HG03060 (cell line): ENCODE results near the gene KCNJ4.
"Not testable (repeated sequence)": the region's sequence is repeated elsewhere in the genome, so short reads cannot be mapped to it uniquely, and the experiment has no call there.

ENCODE experiments used
- ATAC-seq: cut with Tn5 transposase; IDR thresholded peaks from one replicate; pipeline ENCODE4 v1.9.1; 2021; ENCODE audit warnings: low read depth, moderate number of reproducible peaks; ENCODE audit not compliant: unreplicated experiment

KCNJ4 gene

DNA sequence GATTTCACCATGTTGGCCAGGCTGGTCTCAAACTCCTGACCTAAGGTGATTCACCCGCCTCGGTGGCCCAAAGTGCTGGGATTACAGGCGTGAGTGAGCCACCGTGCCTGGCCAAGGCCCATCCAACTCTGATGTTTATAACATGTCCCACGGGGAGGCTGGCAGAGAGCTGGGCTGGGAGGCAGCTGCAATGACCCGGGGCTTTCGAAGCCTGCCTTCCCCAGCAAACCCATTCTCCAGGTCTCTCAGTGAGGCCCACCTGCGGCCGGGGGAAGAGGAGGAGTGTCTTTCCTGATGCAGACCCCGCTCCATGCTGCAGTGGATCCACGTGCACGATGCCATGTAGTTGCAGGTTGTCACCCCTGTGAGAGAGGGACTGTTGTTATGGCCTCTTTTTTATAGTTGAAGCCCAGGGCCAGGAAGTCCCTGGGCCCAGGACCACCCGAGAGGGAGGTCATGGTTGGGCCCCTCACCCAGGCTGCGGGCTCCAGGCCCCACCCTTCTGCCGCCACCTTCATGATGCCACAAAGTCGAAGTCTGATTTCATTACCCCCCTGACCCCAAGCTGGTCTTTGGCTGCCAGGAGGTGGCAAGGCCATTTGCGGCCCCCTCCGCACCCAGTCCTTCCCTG is 38.3 kb downstream of the KCNJ4 start:
- no peak for ATAC-seq

DNA sequence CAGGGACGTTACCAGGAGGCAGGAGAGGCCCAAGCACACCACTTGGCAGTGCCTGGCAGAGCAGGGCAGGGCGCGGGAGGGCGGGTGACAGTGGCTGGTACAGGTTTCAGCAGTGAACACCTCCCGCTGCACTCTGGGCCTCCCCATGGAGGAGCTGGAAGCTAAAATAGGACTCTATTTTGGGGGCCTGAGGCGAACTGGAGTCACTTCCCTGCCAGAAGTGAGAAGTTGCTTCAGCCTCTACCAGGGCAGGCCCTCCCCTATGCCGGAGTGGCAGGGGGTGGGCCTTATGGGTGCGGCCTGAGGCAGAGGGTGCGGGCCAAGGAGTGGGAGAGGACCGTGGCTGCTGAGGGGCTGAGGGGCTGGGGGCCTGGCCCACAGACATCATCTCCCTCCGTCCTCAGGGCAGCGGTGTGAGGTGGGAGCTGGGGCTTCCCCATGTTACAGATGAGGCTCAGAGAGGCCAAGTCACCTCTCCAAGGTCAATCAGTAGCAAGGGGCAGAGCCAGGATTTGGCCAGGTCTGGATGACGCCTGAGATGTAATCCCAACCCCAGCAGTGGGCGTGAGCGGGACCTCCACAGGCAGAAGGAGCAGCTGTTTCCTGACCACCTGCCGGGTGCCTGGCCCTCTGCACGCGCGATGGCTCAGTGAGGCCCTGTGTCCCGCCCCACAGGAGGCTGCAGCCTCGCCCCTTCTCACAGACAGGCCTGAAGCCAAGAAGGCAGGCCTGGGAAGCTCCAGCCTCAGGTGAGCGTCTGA is 39.3 kb downstream of the KCNJ4 start:
- ATAC-seq: no peak

DNA sequence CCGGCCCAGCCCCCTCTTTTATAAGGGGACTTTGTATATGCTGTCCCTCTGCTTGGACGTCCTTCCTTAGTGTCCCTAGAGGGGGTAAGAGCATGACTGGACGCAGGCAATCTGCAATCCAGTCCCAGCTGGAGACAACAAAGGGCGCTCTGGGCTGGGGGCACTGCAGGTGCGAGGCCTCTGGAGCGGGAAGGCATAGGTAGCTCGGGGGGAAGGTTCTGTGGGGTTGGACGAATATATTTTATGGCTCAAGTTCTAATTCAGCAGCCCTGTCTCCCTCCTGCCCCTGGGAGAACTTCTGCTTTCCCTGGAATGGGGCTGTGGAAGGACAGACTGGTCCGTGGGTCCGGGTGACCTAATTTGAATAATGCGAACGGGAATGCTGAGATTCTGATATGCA is 40.0 kb downstream of the KCNJ4 start:
- no peak for ATAC-seq

DNA sequence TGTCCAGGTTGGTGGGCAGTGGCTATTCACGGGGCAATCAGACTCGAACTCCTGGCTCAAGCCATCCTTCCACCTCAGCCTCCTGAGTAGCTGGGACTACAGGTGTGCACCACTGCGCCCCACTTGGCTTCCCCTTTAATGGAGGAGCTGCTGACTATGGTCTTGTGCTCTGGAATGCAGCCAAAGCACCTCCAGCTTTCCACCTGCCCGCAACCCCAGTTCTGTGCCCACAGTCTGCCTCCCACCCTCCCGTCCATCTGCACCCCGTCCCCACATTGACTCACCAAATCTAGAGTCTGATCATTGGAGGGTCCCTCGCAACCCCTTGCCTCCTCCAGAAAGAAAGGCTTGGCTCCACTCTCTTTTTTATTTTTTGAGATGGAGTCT is 41.0 kb downstream of the KCNJ4 start:
- ATAC-seq: no peak

- no peak for ATAC-seq
Measured at GRCh38 chr22:38413085-38414008, 41.7 kb downstream of the KCNJ4 start.

DNA sequence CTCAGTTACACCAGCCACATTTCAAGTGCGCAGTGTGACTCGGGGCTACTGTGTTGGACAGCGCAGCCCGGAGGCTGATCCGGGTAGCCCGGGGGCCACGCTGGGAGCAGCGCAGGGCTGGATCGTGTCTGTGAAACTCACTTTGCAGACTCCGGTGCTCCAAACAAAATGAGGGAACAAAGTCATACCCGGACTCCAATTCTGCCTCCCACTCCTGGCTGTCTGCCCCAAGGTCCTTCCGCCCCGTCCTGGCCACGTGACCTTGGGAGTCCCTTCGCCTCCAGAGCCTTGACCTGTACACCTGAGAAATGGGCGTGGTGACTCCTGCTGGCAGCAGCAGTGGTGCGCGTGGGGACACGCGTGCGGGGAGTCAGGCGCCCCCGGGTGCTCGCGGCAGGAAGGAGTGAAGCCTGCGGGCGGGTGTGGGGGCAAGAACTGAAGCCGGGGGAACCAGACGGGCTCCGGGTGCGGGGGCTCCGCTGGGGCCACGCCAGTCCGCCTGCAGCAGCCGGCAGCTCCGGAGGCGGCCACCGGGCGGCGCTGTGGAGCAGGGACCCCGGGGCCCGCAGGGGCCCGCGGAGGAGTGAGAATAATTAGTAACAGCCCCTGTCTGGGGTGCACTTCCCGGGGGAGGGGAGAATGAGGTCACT is 42.4 kb downstream of the KCNJ4 start:
- ATAC-seq: no peak

DNA sequence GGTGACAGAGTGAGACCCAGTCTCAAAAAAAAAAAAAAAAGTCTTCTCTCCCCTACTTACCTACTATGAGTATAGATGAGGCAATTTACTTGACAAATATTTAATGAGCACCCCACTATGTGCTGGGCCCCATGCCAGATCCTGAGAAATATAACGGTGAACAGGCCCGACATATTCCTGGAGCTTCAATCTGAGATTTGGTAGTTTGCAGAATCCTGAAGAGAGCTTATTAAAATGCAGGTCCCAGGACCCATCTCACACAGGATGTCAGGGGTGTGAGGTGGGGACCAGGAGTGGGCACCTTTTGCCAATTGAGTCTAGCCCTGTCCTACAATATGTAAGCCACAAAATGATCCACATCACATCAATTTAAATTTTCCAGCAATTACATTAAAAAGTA is 44.0 kb downstream of the KCNJ4 start:
- ATAC-seq: no peak

DNA sequence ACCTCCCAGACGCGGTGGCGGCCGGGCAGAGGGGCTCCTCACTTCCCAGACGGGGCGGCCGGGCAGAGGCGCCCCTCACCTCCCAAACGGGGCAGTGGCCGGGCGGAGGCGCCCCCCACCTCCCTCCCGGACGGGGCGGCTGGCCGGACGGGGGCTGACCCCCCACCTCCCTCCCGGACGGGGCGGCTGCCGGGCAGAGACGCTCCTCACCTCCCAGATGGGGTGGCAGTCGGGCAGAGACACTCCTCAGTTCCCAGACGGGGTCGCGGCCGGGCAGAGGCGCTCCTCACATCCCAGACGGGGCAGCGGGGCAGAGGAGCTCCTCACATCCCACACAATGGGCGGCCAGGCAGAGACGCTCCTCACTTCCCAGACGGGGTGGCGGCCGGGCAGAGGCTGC is 45.1 kb downstream of the KCNJ4 start:
- ATAC-seq: not testable (repeated sequence)

- no peak for ATAC-seq
Measured at GRCh38 chr22:38406617-38407016, 48.4 kb downstream of the KCNJ4 start.

GRCh38 chr22:38404419-38404818 is 50.6 kb downstream of the KCNJ4 start:
- ATAC-seq: no peak

- no peak for ATAC-seq
Measured at GRCh38 chr22:38403812-38404211, 51.2 kb downstream of the KCNJ4 start.

- no peak for ATAC-seq
Measured at GRCh38 chr22:38402204-38402603, 52.8 kb downstream of the KCNJ4 start.

DNA sequence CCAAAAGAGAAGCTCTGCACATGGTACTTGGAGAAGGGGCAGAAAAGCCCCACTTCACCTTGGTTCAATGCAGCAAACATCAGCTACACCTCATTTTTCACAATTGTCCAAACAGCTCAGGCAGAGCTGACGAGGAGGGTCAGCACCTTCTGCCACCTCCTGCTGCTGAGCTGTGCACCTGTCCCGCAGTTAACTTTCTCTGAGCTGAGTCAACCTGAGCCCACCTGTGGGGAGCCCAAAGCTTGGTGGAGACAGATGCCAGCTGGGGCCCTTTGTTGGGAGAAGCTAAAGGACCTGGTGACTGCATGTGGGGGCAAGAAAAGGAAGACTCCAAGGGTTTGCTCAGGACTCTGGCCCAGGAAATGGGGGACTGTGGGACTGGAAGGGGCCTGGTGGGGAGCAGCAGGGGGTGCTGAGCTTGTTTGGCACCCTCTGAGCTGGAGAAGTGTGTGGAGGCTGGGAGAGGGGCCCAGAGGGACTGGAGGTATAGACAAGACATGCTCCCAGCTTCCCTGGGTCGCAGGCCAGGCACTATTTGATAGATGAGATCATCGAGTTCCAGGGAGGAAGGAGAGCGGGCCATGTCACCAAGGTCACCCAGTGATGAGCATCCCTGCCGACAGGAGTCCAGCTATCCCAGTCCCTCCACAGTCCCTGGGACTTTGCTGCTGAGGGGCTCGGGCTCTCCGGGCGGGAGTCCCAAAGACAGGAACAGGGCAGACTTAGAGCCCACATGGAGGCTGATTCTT is 53.5 kb downstream of the KCNJ4 start:
- no peak for ATAC-seq

- ATAC-seq: not testable (repeated sequence)
Measured at GRCh38 chr22:38400256-38400655, 54.7 kb downstream of the KCNJ4 start.

DNA sequence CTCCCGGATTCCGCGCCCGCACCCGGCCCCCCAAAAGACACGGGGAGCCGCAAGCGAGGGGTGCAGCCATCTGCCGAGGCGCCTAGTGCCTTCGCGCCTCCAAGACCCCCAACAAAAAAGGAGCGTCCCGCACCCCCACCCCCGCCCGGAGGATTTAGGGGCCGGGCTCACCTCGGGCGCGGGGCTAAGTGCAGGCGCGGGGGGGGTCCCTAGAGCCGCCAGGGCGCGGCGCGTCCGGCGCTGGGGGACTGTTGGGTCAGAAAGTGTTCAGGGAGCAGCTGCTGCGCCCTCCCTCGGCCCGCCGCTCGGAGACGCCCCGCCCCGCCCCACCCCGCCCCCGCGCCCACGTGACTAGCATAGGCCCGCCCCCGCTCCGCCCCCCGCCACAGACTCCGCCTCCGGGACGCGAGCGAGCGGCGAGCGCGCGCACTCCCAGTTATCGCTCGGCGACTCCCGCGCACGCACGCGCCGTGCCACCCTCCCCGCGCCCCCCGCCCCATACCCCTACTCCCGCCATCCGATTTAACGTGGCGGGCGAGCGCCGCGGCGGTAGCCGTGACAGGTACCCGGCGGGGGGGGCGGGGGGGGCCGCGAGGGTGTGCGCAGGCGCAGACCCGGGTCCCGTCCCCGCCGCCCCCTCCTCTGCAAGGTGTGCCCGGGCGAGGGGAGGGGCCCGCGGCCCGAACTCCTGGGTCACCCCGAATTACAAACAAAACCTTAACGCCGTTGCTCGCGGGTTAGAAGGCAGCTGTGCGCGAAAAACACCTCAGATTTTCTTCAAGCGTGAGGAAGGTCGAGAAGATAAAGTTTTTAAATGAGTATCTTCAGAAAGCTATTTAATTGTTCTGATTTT is 56.2 kb downstream of the KCNJ4 start:
- ATAC-seq: no peak

GRCh38 chr22:38398181-38398608 is 56.8 kb downstream of the KCNJ4 start:
- not testable (repeated sequence) for ATAC-seq

DNA sequence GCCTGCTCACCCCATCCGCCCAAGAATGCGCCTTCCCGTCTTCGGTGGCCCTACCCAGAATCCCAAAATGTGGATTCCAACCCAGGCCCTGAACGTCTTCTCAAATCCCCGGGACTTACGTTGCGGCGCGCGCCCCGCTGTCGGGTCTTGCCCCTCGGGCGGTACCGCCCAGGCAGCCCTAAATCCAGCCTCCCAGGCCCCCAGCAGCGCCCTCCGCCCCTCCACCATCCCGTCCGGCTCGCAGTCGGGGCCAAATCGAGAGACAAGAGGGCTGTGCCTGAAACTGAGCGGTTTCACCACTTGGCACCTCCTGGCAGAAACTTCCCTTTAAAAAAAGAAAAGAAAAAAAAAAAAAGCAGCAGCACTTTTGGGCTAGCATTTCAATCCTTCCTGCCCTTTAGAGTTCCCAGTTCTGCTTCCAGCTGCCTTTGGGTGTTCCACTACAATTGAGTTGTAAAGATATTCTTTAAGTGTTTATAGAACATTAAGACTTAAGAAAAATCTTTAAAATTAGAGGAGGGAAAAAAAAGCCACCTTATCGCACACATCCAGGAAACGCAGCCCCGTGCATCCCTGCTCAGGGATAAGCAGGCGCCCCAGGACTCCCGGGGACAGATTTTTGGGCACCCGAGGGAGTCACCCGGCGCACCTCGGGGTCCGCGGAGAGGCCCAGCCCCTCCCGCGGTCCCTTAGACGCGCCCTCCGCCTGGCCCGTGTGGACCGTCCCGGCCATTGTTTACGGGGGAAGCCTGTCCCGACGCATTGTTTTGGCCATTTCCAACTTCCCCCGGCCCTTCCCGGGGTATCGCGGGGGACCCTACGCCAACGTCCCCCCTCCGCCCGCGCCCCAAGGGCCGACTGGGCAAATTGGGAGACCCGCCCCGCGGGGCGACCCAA is 57.6 kb downstream of the KCNJ4 start:
- ATAC-seq: no peak

GRCh38 chr22:38396440-38397069 is 58.4 kb downstream of the KCNJ4 start:
- ATAC-seq: not testable (repeated sequence)
